GM12873 (cell line): ENCODE data around the gene CYB561D1.

Experiments used
- CTCF ChIP-seq: IDR thresholded peaks from 2 replicates; pipeline ENCODE4 v1.5.1; 2012; ENCODE audit warnings: low read depth, mild to moderate bottlenecking, moderate library complexity, low read length, control low read depth; ENCODE audit not compliant: insufficient read depth; ENCODE audit errors: missing control alignments

CYB561D1 gene

DNA sequence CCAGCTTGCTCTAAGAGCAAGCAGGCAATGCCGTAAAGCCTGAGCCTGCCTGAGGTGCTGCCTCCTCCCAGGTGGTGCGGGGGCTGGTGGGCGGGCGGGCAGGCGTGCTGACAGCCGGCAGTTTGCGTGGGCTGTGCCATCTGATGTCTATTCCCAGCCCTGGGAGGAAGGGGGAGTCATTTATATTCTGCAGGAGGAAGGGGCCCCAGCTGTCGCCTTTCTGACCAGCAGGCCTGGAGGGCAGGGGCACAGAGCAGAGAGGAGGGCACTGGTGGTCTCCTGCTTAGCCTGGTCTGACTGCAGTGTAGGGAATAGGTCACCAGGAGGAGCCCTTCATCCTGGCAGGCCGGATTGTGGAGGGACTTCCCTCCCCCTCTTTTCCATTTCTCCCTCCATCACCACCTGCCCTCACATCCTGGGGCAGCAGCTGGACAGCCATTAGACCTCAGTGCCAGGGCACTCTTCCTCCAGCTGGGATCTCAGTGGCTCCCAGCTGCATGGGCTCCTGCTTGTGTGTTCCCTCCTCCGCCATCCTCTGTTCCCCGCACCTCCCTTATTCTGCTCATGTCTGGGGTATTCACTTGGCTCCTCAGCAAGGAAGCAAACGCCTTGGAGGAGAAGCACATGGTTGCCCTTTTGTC is 4.4 kb downstream of the CYB561D1 start:
- peak; percentile 55 for TF ChIP-seq CTCF

DNA sequence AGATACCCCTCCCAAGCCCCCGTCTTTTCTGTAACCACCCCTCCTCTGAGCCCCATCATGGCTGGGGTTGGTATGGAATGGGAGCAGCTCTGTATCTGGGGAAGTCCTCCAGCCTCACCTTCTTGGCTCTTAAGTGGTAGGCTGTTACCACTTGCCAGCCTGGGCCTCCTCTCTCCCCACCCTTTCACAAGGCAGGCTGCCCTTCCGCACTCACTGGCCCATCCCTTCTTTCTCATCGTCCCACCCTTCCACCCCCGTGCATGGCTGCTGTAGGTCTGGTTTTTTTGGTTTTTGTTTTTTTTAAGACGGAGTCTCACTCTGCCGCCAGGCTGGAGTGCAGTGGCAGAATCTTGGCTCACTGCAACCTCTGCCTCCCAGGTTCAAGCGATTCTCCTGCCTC is 5.2 kb downstream of the CYB561D1 start:
- no peak for TF ChIP-seq CTCF

- TF ChIP-seq CTCF = peak; percentile 68
These were observed 6.0 kb downstream of the CYB561D1 start for GRCh38 chr1:109499661-109500536.

GRCh38 chr1:109500941-109501381 is 7.1 kb downstream of the CYB561D1 start:
- no peak for TF ChIP-seq CTCF

DNA sequence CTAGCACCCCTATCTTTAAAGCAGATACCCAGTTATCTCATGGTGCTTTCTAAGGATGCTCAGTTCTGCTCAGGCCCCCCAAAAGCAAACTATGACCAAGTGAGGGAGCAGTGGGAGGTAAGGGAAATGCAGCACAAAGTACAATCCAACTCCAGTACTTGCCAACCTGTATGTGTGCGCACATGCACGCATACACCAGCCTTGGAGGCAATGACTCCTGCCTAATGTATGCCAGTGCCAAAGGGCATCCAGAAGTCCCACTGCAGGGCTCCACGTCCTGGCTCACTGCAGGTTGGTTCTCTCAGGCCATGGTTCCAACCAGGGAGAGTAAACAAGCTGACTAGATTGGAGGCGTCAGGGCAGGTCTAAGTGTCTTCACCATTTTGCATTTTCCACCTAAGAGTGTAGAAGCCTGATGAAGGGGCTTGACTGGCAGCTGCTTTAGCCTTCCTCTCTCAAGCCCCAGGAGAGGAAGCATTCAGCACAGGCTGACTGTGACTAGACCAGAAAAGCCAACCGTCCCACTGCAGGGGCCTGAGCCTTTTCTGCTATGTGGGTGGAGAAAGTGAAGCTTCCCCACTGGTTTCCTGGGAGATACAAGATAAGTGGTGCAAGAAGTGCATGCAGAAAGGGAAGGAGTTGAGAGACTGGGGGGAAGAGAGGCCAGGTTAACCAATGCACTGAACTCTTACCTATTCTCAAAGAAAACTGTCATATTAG is 7.9 kb downstream of the CYB561D1 start:
- no peak for TF ChIP-seq CTCF

GRCh38 chr1:109502364-109502851 is 8.5 kb downstream of the CYB561D1 start:
- no peak for TF ChIP-seq CTCF

DNA sequence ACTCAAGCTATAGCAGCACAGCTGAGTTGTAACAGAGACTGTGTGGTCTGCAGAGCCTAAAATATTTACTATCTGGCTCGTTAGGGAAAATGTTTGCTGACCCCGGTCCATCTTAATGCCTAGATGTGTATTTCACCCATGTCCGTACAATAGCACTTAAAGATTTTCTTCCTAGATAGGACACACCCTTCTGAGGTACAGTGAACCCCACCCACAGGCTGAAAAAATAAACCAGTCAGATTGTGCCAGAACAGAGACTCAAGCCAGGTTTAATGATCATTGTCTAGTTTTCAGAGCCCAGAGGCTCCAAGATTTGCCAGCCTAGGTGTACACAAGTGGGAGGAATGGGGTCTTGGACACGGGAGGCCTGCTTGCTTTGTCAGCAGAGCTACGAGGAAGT is 10.0 kb downstream of the CYB561D1 start:
- no peak for TF ChIP-seq CTCF
